GM19239 (cell line): ENCODE results near the gene APMAP.
"Not testable (repeated sequence)": the region's sequence is repeated elsewhere in the genome, so short reads cannot be mapped to it uniquely, and the experiment has no call there.

Experiments
- DNase-seq: peaks from one replicate; pipeline ENCODE4 v3.0.0; 2011; ENCODE audit warnings: low spot score; ENCODE audit not compliant: insufficient read length
- FAIRE-seq: peaks from 2 replicates; lab custom pipeline; 2011; peaks lifted over from hg19 to GRCh38; lab: Jason Lieb, UNC

The APMAP gene

DNA sequence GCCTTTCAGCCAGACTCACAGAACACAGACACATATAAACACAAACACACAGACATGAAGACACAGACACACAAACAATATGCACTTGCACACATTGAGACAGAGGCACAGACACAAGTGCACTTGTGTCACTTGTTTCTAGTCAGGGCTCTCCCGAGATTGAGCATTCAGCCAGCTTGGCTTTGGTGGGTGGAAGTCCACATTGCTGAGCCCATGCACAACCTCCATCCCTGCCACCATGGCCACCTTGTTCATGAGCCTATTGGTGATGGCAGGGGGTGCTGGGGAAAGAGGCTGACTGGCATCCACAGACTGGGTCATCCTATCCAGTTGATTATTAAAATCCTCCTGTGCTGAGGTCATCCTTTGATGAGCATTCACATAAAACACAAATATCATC lies 55.0 kb downstream of the APMAP start:
- DNase-seq (no peak), FAIRE-seq (no peak)

DNA sequence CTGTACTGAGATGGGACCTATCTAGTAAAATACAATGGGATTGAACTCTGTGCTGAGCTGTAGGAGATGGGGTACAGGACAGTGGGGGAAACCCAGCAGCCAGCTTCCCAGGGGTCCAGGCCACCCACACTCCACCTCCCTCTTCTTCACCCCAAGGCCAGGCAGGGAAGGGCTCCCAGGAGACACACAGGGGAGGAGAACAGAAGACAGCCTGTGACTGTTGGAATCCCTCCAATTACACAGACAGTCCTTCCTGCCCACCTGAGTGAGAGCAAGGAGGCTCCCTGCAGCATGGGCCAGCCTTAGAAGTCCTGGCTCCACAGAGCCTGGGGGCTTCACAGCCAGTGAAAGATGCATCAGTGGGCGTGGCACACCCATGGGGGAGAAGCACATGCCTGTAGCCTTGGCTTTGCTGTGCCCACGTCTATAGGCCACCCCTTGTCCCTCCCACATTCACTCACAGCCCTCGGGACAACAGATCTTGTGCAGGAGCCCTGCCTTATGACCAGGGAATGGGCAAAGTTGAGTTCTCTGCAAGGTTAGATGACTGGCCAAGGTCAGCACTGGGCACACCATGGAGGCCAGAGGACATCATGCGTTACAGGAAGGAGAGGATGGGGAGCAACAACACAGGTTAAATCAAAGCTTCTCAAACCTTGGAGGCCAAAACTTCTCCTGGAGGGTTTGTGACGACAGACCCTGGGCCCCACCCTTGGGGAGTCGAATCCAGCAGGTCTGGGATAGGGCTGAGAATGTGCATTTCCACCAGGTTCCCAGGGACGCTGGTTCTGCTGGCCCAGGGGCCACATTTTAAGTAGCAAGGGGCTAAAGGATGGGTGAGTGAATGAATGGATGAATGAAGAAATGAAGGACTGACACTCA lies 55.8 kb downstream of the APMAP start:
- FAIRE-seq = no peak
- DNase-seq = no peak

DNA sequence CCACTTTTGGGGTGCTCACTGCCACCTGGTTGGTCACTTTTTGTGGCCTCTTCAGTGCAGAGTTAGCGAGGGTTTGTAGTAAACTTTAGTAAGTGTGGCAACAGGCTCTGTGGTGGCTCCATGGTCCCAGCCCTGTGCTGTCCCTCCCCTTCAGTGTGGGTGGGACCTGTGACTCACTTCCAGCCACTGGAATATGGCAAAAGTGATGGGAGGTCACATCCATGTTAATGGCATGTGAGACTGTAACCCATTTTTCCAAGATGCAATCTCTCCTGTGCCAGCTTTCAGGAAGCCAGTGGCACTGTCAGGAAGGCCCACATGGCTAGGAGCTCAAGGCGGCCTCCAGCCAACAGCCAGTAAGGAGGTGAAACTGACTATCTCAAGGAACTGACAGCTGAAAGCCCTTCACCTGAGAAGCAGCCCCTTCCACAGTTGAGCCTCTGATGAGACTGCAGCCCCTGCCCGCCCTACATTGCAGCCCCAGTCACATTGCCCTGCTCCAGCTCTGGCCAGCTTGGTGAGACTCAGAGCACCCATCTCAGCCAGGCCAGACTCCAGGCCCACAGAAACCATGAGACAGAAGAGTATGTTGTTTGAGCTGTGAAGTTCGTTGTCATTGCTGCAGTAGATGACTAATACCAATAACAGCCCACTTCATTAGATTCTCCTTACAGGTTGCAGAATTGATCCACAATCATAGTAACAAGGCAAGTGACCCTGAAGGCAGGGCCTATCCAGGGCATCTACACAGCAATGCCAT lies 56.6 kb downstream of the APMAP start:
- no peak for FAIRE-seq
- DNase-seq = no peak

DNA sequence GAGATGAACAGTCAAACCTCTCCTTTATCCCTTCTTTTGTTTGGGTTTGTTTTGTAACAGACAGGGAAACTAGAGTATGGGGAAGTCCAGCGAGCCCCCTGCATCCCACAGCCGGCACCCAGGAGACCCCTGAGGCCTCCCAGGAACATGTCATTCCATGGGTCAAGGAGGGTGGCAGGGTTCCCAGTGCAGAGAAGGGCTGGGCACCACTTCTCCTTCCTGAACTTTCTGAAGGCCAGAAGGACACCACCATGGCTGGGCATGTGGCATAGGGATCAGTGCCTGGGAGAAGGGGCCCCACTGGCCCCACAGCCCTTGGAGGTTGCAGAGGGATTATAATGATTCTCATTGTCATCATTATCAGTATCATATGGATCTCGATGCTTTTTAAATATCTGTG lies 57.4 kb downstream of the APMAP start:
- no peak for DNase-seq
- no peak for FAIRE-seq

DNA sequence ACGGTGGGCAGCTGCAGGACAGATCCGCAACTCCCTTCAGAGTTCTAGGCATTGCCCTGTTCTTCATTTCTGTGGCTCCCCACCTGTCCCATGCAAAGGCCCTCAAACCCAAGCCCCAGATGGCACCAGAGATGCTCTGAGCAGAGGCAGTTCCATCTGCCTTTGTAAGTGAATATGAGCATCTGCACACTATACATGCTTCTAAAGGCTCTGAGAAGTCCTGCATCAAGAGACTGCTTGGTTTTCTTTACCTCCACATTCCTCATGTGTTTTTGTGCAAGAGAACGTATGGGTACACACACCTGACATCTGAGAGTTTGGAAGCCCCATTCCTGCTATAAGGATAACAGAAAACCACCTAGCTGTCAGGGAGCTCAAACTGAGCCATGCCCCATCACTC lies 57.8 kb downstream of the APMAP start:
- FAIRE-seq (no peak), DNase-seq (no peak)

DNA sequence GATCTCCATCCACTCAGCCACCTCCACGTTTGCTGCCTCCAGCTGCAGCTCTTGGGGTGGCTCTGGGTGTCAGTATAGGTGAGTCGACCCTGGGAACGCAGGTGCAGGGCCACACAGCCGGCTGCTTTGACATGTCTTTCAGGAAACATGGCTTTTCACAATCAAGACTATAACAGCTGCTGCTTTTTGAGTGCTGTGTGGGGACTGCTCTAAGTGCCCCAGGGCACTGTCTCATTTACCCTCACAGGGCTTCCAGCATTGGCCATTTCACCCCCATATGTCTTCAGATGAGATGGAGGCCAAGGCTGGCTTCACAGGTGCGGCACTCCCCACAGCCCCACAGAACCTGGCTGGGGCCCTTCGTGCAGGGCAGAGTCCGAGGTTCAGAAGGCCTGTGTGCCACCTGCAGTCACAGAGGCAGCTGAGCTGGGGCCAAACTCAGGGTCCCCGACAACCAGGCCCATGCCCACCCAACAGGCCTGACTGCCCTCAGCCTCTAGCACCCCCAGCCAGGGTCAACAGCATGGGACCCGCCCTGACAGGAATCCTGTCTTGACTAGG lies 58.4 kb downstream of the APMAP start:
- DNase-seq = no peak
- no peak for FAIRE-seq

DNA sequence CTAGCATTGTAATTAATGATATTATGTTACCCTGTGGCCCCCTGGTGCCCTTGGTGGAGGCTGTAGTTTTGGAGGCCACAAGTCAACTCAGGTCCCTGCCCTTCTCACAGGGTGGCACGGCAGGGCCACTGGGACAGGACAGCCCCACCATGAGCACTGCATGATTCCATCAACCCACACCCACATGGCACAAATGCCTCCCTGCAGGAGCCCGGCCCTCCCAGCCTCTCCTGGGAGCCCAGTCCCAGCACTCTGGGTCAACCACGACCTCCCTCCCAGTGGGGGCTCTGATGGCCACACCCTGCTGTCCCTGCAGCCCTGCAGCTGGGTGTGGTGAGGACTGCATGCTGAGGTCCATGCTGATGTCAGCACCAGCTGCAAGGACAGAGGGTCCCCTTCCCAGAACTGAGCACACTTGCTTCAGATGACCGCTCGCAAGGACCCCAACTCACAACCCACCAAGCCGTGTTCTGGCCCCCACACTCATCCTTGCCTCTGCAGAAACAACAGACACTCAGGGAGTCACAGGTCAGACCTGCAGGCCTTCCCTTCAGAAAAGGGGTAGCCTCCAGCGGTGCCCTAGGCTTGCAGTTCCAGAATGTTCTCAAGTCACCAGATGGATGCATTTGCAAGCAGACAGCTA lies 59.2 kb downstream of the APMAP start:
- no peak for FAIRE-seq
- no peak for DNase-seq

DNA sequence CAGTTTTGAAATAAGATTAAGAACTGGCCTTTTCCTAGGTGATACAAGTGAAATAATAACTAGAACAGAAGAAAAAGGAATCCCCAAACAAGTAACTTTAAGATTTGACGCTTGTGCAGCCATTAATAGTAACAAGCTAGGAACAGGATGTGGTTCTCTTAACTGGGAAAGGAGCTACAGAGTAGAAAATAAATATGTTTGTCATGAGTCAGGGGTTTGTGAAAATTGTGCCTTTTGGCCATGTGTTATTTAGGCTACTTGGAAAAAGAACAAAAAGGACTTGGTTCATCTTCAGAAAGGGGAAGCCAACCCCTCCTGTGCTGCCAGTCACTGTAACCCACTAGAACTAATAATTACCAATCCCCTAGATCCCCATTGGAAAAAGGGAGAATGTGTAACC lies 60.7 kb downstream of the APMAP start:
- FAIRE-seq = not testable (repeated sequence)

DNA sequence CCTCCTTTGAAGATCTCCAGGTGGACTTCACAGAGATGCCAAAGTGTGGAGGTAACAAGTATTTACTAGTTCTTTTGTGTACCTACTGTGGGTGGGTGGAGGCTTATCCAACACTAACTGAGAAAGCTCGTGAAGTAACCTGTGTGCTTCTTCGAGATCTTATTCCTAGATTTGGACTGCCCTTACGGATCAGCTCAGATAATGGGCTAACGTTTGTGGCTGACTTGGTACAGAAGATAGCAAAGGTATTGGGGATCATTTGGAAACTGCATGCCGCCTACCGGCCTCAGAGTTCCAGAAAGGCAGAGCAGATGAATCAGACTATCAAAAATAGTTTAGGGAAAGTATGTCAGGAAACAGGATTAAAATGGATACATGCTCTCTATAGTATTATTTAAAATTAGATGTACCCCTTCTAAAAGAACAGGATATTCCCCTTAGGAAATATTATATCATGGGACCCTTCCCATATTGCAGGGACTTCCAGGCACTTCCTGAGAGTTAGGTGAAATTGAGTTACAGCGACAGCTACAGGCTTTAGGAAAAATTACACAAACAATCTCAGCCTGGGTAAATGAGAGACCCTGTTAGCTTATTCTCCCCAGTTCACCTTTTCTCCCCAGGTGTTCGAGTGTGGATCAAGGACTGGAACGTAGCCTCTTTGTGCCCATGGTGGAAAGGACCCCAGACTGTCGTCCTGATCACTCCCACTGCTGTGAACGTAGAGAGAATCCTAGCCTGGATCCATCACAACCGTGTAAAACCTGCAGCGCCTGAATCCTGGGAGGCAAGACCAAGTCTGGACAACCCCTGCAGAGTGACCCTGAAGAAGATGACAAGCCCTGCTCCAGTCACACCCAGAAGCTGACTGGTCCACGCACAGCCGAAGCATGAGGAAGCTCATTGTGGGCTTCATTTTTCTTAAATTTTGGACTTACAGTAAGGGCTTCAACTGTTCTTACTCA lies 61.5 kb downstream of the APMAP start:
- DNase-seq, FAIRE-seq: not testable (repeated sequence)

More for the DNA sequence above, 60.7 kb downstream of the APMAP start:
- not testable (repeated sequence) for DNase-seq

DNA sequence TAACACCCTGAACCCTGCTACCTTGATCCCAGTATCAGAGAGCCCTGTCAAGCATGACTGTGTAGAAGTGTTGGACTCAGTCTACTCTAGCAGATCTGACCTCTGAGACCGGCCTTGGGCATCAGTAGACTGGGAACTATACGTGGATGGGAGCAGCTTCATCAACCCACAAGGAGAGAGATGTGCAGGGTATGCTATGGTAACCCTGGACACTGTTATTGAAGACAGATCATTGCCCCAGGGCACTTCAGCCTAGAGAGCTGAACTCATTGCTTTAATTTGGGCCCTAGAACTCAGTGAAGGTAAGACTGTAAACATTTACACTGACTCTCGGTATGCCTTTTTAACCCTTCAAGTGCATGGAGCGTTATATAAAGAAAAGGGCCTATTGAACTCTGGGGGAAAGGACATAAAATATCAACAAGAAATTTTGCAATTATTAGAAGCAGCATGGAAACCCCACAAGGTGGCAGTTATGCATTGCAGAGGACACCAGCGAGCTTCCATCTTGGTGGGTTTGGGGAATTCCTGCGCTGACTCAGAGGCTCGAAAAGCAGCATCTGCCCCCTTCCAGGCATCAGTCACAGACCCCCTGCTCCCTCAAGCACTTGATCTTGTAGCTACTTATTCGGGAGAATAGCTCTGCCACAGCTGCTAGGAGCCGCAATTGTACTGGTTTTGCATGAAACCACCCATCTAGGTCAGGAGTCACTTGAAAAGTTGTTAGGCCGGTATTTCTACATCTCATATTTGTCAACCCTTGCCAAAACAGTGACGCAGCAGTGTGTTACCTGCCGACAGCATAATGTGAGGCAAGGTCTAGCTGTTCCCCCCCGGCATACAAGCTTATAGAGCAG lies 62.5 kb downstream of the APMAP start:
- not testable (repeated sequence) for FAIRE-seq, DNase-seq

DNA sequence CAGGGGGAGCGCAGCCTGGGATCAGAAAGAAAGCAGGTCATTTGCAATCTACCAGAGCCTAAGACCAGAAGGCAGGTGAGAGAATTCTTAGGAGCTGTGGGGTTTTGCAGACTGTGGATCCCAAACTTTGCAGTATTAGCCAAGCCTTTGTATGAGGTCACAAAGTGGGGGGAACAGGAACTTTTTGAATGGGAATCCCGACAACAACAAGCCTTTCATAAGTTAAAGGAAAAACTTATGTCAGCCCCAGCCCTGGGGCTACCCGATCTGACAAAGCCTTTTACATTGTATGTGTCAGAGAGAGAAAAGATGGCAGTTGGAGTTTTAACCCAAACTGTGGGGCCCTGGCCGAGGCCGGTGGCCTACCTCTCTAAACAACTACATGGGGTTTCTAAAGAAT lies 63.3 kb downstream of the APMAP start:
- FAIRE-seq, DNase-seq: not testable (repeated sequence)

DNA sequence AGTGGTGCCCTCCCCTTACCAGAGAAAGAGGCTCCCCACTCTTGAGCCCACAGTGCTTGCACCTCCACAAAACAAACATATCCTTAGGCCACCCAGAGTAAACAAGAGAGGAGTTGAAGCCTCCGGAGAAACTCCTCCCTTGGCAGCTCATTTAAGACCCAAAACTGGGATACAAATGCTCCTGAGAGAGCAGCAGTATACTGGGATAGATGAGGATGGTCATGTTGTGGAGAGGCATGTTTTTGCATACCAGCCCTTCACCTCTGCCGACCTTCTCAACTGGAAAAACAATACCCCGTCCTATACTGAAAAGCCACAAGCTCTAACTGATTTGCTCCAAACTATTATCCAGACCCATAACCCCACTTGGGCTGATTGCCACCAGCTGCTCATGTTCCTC lies 71.8 kb downstream of the APMAP start:
- DNase-seq, FAIRE-seq: not testable (repeated sequence)

DNA sequence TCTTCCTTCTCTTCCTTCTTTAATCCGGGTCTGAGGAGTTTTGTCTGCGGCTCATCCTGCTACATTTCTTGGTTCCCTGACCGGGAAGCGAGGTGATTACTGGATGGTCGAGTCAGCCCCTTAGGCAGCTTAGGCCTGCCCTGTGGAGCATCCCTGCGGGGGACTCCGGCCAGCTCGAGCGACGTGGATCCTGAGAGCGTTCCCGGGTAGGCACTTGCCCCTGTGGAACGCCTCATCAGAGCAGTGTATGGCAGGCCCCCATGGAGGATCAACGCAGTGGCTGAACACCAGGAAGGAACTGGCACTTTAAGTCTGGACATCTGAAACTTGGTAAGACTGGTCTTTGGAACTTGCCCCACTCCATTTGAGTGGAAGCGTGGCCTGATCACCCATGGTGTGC lies 72.9 kb downstream of the APMAP start:
- FAIRE-seq, DNase-seq: not testable (repeated sequence)

DNA sequence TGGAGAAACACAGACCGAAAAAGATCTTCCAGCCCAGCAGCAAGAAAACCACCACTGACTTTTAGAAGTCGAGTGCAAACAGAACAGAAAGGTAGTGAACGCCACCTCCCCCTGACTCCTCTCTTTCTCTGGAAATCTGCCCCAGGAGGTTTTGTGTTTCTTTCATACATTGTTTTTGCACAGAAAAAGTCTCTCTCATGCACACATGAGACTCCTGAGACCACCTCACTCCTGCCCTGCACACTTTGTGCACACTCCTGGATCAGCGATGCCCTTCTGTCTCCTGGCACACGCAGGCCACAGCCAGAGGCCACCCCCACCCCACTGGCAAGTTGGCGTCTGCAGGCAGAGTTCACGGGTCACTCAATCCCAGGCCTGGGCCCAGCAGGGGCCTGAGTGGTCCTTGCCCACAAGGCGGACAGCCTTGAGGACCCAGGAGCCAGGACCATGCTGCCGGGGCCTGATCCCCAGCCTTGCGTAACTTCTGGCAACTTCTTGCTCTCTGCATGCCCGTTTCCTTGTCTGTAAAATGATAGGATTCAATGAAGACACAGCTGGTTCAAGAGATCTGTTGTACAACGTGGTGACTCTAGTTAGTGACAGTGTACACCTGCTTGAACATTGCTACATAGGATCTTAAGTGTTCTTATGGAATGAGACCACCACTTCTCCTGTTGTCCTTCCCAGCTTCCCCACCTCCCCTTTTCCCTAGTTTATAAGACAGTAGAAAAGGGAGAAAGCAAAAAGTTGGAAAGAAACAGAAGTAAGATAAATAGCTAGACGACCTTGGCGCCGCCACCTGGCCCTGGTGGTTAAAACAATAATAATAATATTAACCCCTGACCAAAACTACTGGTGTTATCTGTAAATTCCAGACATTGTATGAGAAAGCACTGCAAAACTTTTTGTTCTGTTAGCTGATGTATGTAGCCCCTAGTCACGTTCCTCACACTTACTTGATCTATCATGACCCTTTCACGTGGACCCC lies 73.7 kb downstream of the APMAP start:
- DNase-seq (no peak), FAIRE-seq (no peak)

DNA sequence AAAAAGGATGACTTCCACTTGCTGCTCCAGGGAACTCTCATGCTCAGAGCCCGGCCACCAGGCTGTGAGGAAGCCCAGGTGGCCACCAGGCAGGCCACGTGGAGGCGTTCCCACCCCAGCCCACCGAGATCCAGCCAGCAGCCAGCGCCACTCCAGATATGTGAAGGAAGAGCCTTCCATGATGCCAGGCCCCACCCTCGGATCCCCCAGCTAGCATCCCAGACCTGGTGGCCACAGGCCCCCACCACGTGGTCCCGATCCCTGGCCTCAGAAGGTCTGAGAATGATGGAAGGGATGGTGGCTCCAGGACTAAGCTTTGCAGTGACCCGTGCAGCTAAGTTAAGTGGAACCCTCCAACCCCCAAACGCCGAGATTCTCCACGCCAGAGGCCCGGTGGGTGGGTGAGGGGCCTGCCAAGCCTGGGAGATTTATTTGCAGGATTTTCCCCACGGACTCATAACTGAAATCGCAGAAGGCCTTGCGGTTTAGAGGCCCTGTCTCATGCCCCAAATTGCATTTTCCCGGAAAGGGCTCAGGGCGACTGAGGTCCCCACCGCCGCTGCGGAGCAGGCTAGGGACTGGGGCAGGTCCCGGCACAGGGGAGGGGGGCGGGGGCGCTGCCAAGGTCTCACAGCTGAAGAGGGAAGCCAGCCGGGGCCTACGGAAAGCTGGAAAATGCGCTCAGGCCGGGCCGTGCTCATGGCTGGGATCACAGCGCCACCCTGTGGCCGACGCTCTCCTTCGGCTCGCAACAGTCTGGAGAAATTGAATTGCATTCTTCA lies 74.6 kb downstream of the APMAP start:
- FAIRE-seq = peak; percentile 97
- DNase-seq = peak; percentile 70

DNA sequence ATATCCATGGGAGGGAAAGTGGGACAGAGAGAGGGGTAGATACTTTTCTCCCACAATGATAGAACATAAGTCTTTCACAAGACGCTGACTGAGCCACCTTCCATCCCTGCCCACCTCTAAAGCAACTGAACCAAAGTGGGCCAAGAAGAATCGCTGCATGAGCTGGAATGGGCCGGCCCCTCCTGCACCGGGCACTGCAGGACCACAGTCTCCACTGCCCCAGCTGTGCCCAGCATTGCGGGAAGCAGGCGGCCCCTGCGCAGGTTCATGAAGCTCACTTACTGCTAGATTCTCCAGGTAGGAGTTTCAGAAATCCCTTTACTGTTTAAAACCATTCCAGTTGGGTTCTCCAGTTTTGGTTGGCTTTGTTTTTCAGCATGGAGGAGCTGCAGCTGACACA lies 75.5 kb downstream of the APMAP start:
- FAIRE-seq = no peak

DNA sequence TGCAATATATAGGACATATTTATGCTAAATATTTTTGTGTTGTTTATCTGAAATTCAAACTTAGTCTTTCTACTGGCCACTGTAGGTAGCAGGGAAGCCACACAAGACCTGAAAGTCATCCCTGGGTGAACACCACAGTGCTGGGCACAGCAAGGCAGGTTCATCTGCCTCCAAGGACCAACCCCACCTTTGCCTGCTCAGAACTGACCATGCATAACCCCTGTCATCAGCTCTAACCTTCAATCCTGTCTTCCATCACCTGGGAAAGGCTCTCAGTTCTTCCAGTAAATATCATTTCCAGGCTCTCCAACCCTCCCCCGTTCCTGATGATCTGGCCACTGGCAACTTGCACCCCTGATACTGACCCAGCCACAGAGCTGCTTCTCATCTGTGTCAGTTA lies 76.1 kb downstream of the APMAP start:
- DNase-seq (no peak), FAIRE-seq (no peak)

More for the DNA sequence above, 75.5 kb downstream of the APMAP start:
- no peak for DNase-seq
